Activated T-cell treated with anti-CD3 and anti-CD28 coated beads for 1 hour (primary cell): Measurements from ENCODE around the gene FOXL1.
A peak's percentile ranks its signal among the peaks of the same experiment; 100 is the strongest.

Experiments
- DNase-seq: peaks from one replicate; pipeline ENCODE4 v3.0.0-alpha.2; 2020; ENCODE audit warnings: low read depth

Gene FOXL1

DNA sequence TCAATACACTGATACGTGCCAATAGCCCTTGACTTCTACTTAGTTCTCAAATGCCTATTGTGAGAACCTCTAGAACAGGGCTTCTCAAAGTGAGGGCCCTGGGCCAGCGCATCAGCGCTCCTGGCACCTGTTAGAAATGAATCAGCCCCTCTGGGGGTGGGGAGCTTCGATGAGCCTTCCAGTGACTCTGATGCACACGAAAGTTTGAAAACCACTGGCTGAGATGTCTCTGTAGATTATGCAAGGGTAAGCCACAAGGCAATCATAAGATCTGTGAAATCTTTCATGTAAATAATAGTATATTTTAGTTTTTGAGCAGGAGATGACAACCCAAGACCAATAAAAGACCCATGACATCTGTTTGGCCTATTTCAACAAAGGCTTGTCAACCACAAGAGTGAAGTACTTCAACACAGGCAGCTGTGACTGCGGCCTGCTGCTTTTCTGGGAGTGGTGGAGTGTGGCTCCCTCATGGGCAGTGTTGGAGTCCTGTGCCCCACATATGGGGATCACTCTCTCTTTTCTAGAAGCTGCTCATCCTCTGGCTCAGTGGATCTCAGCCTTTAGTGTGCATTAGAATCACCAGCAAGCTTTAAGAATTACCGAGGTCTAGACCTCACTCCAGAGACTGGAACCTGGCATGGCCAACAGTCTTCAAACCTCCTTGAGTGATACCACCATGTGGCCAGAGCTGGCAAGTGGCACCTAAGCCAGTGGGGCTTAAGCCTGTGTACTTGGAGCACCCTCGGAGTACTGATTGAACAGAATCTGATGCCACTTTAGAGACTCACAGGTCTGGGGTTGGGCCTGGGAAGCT, 29.1 kb upstream of the FOXL1 start:
- no peak for DNase-seq

DNA sequence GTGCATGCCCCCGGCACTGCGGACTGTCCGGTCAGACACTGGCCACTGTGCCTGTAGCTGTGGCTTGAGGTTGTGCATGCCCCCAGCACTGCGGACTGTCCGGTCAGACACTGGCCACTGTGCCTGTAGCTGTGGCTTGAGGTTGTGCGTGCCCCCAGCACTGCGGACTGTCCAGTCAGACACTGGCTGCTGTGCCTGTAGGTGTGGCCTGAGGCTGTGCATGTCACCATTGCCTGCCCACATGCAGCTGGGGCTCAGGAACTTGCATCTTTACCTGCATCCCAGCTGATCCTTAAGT, 28.5 kb upstream of the FOXL1 start:
- DNase-seq, result no peak

DNA sequence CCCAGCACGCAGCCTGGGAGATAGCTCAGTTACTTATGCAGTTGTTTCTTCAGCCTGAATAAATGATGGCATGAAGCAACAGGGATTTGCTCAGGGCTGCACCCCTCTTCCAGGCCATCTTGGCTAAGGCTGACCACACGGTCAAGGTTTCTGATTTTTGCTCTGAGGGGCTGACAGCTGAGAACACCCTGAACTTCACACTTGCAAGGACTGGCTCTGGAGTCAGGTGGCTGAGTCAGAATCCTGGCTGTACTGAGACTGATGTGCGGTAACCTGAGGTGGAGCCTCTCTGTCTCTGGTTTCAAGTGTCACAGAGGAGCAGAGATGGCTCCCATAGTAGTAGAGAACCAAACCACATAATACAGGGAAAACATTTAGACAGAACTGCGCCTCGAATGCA, 28.1 kb upstream of the FOXL1 start:
- no peak for DNase-seq

DNA sequence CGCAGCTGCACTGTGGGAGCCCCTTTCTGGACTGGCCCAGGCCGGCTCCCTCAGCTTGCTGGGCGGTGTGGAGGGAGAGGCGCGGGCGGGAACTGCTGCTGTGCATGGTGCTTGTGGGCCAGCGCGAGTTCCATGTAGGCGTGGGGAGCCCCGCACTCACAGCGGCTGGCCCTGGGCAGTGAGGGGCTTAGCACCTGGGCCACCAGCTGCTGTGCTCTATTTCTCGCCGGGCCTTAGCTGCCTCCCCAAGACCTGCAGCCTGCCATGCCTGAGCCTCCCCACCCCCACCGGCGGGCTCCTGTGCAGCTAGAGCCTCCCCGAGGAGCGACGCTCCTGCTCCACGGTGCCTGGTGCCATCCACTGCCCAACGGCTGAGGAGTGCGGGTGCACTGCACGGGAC, 25.0 kb upstream of the FOXL1 start:
- DNase-seq, result no peak

DNA sequence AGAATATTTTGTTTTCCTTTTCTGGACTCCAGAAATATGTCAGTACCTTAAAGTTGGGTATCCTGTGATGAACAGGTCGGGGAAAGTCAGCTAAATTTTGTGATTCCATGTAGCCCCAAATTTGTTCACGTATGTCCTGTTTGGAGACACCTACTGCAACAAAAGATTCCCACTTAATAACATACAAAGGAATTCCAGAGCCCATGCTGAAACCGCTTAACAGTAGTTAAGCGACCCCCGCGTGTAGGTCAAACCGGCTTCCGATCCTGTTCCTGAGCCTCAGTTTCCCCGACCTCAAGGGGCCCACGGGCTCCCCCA, 23.8 kb upstream of the FOXL1 start:
- no peak for DNase-seq

DNA sequence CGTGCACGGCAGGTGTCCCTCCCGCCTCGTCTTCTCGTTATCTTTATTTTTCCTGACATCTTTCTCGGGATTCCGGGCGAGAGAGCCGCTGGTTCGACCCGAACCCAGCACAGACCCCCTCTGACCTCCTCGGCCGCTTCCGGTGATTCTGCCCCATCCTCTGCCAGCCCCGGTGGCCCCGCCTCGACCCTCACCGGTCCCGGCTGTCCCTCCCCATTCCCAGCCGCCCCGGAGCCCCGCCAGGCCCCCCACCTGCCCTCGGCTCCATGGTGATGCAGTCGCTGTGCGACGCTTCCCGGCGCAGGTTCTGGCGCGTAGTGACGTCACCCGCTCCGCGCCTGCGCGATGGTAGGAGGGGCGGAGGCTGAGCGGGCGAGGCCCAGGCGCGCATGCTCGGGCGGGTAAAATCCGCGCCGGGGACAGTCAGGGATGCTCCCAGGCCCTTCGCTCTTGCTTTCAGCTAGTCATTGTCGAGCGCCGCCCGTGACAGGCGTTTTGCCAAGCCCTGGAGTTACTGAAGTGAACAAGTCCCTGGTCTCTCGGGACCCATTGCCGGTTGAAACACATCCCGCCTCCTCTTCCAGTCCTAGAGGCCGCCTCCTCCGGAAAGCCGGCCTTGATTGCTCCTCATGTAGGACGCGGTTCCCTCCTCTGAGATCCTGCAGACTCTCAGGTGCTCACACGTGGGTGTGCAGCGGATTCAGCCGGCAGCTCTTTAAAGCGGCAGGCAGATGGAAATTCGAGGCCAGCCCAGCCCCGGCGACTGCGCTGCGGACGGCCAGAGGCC, 23.2 kb upstream of the FOXL1 start, which contains the start of gene MTHFSD:
Gene MTHFSD, minus strand, starts transcription at position 319 of the 787 bp plus-strand sequence. Its CDS starts 51 bp downstream, at position 268.
- DNase-seq, result peak; percentile 96

DNA sequence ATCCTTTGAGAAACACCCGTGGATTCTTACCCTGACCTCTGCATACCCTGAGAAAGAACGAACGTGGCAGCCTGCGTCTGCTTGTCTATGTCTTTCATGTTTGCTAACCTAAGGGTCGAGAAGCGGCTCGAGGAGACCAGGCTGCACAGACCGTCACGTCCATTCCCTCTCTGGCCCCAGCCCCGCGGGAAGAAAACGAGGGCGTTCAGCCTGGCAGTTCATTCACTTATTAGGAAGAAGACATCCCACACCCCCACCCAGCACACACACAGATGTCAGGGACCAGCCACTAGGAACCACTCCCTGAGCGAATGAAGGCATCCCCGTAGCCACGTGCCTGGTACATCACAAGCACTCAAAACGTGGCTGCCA, 22.7 kb upstream of the FOXL1 start:
- DNase-seq, result no peak

DNA sequence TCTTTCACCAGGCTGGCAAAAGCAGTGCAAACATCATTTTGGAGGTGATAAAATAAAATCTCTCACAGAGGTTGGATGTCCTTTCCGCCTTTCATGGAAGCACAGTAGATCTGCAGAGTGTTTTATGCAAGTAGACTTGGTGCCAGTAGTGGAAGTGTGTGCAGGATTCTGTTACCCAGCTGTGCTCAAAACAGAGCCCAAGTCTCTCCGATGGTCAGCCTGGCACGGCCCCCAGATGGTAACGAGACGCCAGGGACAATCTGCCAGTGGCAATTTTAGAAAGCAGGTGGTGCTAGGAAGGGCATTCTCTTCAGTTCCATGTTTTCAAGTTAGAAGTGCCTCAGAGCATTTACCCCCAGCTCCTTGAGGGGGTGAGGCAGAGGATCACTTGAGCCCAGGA, 21.8 kb upstream of the FOXL1 start:
- DNase-seq, result no peak

DNA sequence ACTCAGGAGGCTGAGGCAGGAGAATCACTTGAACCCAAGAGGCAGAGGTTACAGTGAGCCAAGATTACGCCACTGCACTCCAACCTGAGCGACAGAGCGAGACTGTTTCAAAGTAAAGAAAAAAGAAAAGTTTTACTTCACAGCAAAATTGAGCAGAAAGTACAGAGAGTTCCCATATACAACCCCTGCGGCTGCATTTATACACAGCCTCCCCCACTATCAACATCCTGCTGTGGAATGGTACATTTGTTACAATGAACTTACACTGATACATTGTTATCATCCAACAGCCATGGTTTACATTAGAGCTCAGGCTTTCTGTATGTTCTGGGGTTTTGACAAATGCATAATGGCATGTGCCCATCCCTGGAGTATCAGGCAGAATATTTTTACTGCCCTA, 20.8 kb upstream of the FOXL1 start:
- no peak for DNase-seq

DNA sequence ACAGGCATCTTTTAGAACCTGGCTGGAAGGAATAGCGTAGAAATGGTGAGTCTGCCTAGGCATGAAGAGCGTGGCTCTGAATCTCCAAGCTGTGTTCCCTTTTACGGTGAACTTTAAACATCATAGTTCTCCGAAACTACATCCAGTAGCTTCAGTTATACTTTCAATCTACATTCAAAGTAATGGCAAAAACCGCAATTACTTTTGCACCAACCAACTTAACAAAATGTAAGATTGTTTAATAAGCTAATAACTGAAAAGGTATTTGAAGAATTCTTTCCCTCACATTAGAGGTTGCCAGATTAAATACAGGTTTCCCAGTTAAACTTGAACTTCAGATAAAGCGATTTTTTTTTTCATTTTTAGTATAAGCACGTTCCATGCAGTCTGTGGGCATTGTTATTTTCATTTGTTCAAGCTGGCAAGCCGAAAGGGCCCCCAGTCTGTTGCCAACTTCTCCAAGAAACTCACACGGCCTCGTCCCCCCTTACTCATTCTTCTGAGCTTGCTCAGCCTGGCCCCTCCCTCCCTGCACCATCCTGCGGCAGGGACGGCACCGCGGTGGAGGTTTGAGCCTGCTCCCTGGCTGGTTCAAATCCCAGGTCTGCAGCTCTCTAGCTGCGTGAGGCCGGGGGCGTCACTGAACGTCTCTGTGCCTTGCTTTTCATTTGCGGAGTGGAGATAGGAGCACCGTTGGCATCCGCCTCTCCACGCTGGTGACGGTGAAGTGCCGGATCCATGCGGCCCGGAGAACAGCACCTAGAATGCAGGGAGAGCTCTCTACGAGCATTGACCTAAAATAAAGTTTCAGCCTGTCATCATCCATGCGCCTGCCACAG, 19.8 kb upstream of the FOXL1 start:
- DNase-seq, result no peak

DNA sequence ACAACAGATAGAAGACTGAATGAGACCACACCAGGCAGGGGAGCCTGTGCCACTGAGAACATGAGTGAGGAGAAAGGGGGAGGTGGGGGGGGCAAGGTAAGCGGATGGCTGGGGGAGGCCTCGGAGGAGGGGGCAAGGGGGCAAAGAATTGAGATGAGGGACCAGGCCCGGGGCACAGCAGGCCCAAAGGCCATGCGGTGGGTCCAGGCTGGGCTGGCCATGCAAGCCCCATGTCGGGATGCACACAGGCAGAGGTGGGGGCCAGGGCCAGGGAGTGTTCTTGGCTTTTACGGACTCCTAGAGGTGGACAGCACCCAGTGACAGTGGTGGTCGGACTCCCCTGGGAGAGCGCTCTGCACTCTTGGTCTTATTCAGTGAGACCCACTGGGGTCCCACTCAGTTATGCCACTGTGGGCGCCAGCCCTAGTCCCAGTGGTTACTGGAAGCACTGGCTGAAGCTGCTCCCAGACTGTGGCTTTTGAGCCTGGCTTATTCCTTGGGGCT, 18.5 kb upstream of the FOXL1 start:
- DNase-seq, result no peak

DNA sequence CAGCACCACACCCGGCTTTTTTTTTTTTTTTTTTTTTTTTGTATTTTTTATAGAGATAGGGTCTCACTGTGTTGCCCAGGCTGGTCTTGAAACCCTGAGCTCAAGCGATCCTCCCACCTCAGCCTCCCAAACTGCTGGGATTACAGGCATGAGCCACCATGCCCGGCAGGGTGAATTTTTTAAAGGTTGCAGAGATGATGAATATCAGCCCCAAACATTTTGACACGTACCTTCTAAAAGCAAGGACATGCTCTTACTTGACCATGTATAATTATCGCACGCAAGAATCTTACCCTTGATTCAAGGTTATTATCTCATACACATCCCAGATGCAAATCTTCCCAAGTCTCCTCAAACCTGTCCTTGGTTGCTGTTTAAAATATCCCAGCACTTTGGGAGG, 16.0 kb upstream of the FOXL1 start:
- DNase-seq, result no peak

DNA sequence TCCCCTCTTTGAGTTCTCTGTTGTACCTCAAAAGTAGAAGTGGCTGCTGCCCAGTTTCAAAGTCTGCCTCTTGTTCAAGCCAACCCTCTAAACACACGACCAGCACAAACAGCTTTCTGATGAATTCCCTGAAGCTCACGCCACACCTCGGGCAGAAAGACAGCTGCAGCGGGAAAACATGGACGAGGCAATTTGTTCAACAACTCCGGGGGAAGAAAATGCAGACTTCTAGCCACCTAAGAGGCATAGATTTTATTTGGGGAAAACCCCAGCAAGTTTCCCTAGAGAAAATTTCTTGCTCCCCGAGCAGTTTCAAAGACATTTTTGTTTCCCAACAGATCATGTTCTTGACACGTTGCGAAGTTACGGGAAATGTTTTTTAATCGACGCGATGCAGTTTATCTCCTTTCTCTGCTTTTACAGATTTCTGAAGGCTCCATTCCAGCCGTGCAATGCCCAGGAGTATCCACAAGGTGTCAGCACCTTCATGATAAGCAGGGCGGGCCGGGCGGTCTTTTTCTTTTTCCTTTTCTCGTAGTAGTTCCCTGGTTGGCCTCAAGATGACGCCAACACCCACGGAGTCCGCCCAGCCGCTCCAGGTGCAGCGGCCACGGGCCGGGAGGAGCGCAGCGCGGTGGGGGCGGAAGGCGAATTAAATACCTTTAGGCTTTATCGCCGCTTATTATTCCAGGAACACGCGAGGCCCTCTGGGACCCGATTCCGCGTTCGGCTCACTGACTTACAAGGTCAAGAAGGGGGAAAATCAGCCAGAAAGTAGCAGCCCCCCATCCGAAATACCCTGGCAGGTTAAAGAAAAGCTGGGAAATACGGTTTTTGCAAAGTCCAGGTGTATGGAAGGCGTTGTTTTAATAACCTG, 14.6 kb upstream of the FOXL1 start:
- peak; percentile 81 for DNase-seq

DNA sequence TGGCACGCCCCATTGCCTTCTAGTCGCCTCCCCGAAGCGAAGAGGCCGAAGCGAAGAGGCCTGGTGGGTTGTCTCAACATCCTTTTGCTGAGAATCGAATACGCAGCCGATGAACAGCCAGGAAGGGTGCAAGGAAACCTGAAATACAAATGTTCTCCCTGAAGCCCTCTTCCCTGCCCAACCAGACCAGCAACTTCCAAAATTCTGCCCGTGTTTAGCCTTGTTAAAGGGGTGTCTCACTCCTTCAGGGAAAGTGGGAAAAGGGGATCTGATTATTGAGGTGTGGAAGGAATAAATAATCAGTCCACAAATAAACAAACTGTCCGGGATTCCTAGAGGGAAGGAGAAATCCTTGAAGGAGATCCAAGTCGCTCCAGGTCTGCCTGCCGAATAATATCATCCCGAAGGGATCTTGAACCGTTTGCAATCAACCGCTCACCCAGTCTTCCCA, 13.1 kb upstream of the FOXL1 start:
- DNase-seq, result no peak

DNA sequence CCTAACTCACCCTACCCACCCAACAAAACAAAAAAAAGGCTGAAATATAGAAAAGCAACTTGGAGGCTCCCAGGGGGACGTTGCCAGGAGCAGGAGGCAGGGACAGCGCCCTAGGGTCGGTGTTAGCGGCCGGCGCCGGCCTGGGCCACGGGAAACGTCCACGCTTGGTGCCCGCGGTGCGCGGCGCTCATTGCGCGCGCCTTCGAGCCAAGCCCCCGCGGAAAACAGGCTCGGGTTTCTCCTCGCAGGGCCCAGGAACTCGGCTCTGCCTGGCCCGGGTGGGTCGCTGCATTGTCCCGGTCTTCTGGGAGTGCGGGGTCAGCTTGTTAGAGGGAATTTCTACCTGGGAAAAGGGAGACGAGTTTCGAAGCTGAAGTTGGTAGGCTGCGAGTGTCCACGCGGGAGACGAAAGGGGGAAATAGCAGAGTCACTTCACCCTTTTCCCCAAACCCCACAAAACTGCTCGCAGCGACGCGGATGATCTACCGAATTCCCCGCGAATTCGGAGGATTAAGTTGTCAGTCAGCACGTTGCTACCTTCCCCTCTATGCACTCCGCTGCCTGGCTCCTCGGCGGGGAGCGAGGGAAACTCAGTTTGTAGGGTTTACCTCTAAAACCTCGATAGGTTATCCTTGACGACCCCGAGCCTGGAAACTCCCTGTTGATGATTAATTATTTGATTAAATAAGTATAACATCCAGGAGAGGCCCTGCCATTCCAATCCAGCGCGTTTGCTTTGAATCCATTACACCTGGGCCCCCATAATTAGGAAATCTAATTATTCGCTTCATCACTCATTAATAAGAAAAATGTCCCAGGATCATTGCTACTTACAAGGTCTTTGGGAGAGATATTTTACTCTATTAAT, 12.5 kb upstream of the FOXL1 start:
- DNase-seq, result no peak

DNA sequence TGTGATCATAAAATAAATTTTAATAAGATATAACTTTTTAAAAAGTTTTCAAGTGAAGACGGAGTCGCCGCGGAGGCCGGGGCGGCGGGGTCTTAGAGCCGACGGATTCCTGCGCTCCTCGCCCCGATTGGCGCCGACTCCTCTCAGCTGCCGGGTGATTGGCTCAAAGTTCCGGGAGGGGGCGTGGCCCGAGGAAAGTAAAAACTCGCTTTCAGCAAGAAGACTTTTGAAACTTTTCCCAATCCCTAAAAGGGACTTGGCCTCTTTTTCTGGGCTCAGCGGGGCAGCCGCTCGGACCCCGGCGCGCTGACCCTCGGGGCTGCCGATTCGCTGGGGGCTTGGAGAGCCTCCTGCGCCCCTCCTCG, 11.8 kb upstream of the FOXL1 start, which contains the start of gene FOXC2:
Gene FOXC2, plus strand, starts transcription at position 229 of the 365 bp plus-strand sequence. CDS start 507 bp downstream, outside the sequence.
- DNase-seq, result peak; percentile 19

DNA sequence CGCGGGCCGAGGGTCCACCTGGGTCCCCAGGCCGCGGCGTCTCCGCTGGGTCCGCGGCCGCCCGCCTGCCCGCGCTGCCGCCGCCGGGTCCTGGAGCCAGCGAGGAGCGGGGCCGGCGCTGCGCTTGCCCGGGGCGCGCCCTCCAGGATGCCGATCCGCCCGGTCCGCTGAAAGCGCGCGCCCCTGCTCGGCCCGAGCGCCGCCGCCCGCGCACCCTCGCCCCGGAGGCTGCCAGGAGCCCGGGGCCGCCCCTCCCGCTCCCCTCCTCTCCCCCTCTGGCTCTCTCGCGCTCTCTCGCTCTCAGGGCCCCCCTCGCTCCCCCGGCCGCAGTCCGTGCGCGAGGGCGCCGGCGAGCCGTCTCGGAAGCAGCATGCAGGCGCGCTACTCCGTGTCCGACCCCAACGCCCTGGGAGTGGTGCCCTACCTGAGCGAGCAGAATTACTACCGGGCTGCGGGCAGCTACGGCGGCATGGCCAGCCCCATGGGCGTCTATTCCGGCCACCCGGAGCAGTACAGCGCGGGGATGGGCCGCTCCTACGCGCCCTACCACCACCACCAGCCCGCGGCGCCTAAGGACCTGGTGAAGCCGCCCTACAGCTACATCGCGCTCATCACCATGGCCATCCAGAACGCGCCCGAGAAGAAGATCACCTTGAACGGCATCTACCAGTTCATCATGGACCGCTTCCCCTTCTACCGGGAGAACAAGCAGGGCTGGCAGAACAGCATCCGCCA, 11.2 kb upstream of the FOXL1 start:
- no peak for DNase-seq

DNA sequence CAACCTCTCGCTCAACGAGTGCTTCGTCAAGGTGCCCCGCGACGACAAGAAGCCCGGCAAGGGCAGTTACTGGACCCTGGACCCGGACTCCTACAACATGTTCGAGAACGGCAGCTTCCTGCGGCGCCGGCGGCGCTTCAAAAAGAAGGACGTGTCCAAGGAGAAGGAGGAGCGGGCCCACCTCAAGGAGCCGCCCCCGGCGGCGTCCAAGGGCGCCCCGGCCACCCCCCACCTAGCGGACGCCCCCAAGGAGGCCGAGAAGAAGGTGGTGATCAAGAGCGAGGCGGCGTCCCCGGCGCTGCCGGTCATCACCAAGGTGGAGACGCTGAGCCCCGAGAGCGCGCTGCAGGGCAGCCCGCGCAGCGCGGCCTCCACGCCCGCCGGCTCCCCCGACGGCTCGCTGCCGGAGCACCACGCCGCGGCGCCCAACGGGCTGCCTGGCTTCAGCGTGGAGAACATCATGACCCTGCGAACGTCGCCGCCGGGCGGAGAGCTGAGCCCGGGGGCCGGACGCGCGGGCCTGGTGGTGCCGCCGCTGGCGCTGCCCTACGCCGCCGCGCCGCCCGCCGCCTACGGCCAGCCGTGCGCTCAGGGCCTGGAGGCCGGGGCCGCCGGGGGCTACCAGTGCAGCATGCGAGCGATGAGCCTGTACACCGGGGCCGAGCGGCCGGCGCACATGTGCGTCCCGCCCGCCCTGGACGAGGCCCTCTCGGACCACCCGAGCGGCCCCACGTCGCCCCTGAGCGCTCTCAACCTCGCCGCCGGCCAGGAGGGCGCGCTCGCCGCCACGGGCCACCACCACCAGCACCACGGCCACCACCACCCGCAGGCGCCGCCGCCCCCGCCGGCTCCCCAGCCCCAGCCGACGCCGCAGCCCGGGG, 10.4 kb upstream of the FOXL1 start:
- DNase-seq, result no peak
